GM12878 (cell line): ENCODE measurements around the gene PEX6. TPM values are rescaled to one million over a fixed set of nuclear protein-coding genes. Genes with fewer than 3 reads are reported as not detected.
A peak's percentile ranks its signal among the peaks of the same experiment; 100 is the strongest.

Experiments used
- ATAC-seq: fragments of 200-7000 bp; cut with Tn5 transposase; 3 replicates; pipeline ENCODE4 v1.9.1; 2020; ENCODE audit warnings: mild to moderate bottlenecking, moderate library complexity
- BruUV-seq: library from RNA; stranded (reverse); fragments of 400-500 nt; replicated peaks from 2 replicates; lab custom pipeline; 2021; lab: Mats Ljungman, UMichigan
- CTCF ChIA-PET: fragments of 300-600 bp; sonication (Branson Sonifier 250); formaldehyde crosslinking; extraction: SDS; loops from one replicate; lab custom pipeline; 2021; ENCODE audit warnings: inconsistent platforms; lab: Yijun Ruan, JAX
- POLR2A ChIA-PET: fragments of 350-600 bp; formaldehyde crosslinking; extraction: SDS; loops from one replicate; lab custom pipeline; 2021; ENCODE audit warnings: inconsistent platforms; lab: Charles Lee
- RAD21 ChIA-PET: fragments of 300-600 bp; sonication (Branson Sonifier 250); formaldehyde crosslinking; loops from one replicate; lab custom pipeline; 2023; ENCODE audit warnings: antibody characterized with exemption; ENCODE audit not compliant: unreplicated experiment; lab: Charles Lee
- SMC1A ChIA-PET: fragments of 300-600 bp; sonication (Branson Sonifier 250); formaldehyde crosslinking; loops from one replicate; lab custom pipeline; 2023; ENCODE audit not compliant: unreplicated experiment, uncharacterized antibody; lab: Charles Lee
- DNase-seq: peaks from one replicate; pipeline ENCODE4 v3.0.0-alpha.2; 2011; ENCODE audit warnings: low read depth, low spot score
- FAIRE-seq: peaks from 3 replicates; lab custom pipeline; 2011; peaks lifted over from hg19 to GRCh38; lab: Jason Lieb, UNC
- H2AFZ ChIP-seq: 2 replicates; pipeline ENCODE4 v1.6.0; 2011; ENCODE audit warnings: low read depth, low read length, control low read depth; ENCODE audit not compliant: control insufficient read depth
- H3K27ac ChIP-seq: 2 replicates; pipeline ENCODE4 v1.5.1; 2011; ENCODE audit warnings: control low read depth; ENCODE audit not compliant: control insufficient read depth, insufficient read depth
- H3K27me3 ChIP-seq, 2 experiments: replicated peaks in 1 of 2; 2 replicates each; pipeline versions ENCODE4 v1.6.0 to v1.6.1; 2011; ENCODE audit warnings: low read length in 1 of 2; ENCODE audit not compliant: control insufficient read depth in 2 of 2, insufficient read depth in 2 of 2
- H3K36me3 ChIP-seq, 2 experiments: 2 replicates each; pipeline ENCODE4 v1.5.1; 2011; ENCODE audit warnings: low read length in 1 of 2; ENCODE audit not compliant: control insufficient read depth in 2 of 2, insufficient read depth in 2 of 2
- H3K4me1 ChIP-seq: 2 replicates; pipeline ENCODE4 v1.6.1; 2011; ENCODE audit warnings: mild to moderate bottlenecking, low read length, moderate library complexity, mixed read lengths; ENCODE audit not compliant: control insufficient read depth, insufficient read depth
- H3K4me2 ChIP-seq: 2 replicates; pipeline ENCODE4 v1.6.0; 2011; ENCODE audit warnings: control low read depth; ENCODE audit not compliant: control insufficient read depth, insufficient read depth
- H3K4me3 ChIP-seq: fragments of 200-600 bp; sonication (generic); 2 replicates; pipeline ENCODE4 v1.5.1; 2016
- H3K79me2 ChIP-seq: 2 replicates; pipeline ENCODE4 v1.6.0; 2011; ENCODE audit warnings: low read length; ENCODE audit not compliant: control insufficient read depth, insufficient read depth
- H3K9ac ChIP-seq: 2 replicates; pipeline ENCODE4 v1.8.0; 2011; ENCODE audit warnings: low read length, control low read depth, mixed read lengths; ENCODE audit not compliant: control insufficient read depth, insufficient read depth
- H3K9me3 ChIP-seq: replicated peaks from 3 replicates; pipeline ENCODE4 v1.5.1; 2011; ENCODE audit warnings: mild to moderate bottlenecking, low read length; ENCODE audit not compliant: control insufficient read depth, insufficient read depth
- H4K20me1 ChIP-seq: 2 replicates; pipeline ENCODE4 v1.6.0; 2011; ENCODE audit not compliant: control insufficient read depth, insufficient read depth
- EED ChIP-seq: sonication (generic); IDR thresholded peaks from 2 replicates; pipeline ENCODE4 v1.6.1; 2016; ENCODE audit warnings: antibody characterized with exemption, low read depth
- HDGF ChIP-seq: fragments of 450-650 bp; IDR thresholded peaks from 2 replicates; pipeline ENCODE4 v1.6.1; 2016; ENCODE audit warnings: antibody characterized with exemption
- IKZF2 ChIP-seq, 2 experiments: fragments of 450-650 bp; IDR thresholded peaks; 2 replicates each; pipeline ENCODE4 v1.6.1; 2017; ENCODE audit warnings: mild to moderate bottlenecking in 2 of 2, moderate library complexity in 2 of 2
- NFYA ChIP-seq: IDR thresholded peaks from 2 replicates; pipeline ENCODE4 v1.6.1; 2011; ENCODE audit warnings: low read depth, mild to moderate bottlenecking, low read length, improper control_type of control experiment, borderline replicate concordance
- TCF12 ChIP-seq: IDR thresholded peaks from 2 replicates; pipeline ENCODE4 v1.6.1; 2011; ENCODE audit warnings: low read depth, mild to moderate bottlenecking, low read length
- WRNIP1 ChIP-seq: IDR thresholded peaks from 2 replicates; pipeline ENCODE4 v1.6.1; 2011; ENCODE audit warnings: low read depth, low read length, improper control_type of control experiment, borderline replicate concordance
- WGBS: methylation state at CpG from one replicate; pipeline ENCODE4 v1.1.6; 2016; ENCODE audit warnings: low lambda C conversion rate; ENCODE audit not compliant: insufficient replicate concordance, insufficient coverage; ENCODE audit errors: missing lambda C conversion rate; 5-methylcytosine and 5-hydroxymethylcytosine counted together
- in situ Hi-C: fragments of 300-500 bp; cut with MboI; formaldehyde crosslinking; loops from 9 replicates; pipeline ENCODE4 v1.14.3; 2018; ENCODE audit warnings: mixed read lengths
- intact Hi-C: fragments of 100-400 bp; cut with micrococcal nuclease; formaldehyde crosslinking; loops from one replicate; pipeline ENCODE4 v1.14.2; 2022; ENCODE audit not compliant: unreplicated experiment
- polyA plus RNA-seq, 11 experiments: library from polyadenylated mRNA; depleted of rRNA in 4 of 11; unstranded in 6 of 11; stranded (reverse) in 5 of 11; fragments of >200 nt; fragmentation: Nextera tagmentation in 4 of 11; fragmentation: Illumina TruSeq in 1 of 11; extraction: Ambion mirVana in 4 of 11; extraction: Trizol in 1 of 11; gene quantifications; 1 replicate in 1 of 11; 2 replicates in 10 of 11; pipeline versions ENCODE4 v1.2.1 to v1.2.3, GENCODE V29; 2011 to 2016; ENCODE audit warnings: inconsistent platforms in 2 of 11, missing spikeins in 2 of 11, low read depth in 1 of 11
- total RNA-seq, 4 experiments: library from RNA; depleted of rRNA in 3 of 4; stranded (reverse); fragments of >200 nt in 3 of 4; fragmentation: Illumina TruSeq in 1 of 4; extraction: Trizol in 1 of 4; gene quantifications; 2 replicates each; pipeline versions ENCODE4 v1.2.1 to v1.2.3, GENCODE V29; 2013 to 2021
- TF ChIP-seq, protein P1 (sequence below): fragments of 450-650 bp; IDR thresholded peaks from 2 replicates; pipeline ENCODE4 v1.6.1; 2016; ENCODE audit warnings: mild to moderate bottlenecking, moderate library complexity, borderline replicate concordance

Gene PEX6
- total and polyA plus RNA-seq, 10 of the 15 experiments (the other 5 are each of a cell fraction or from before 2014, with no cell fraction given), result 0.39 to 21.1 (median 7.8) TPM

DNA sequence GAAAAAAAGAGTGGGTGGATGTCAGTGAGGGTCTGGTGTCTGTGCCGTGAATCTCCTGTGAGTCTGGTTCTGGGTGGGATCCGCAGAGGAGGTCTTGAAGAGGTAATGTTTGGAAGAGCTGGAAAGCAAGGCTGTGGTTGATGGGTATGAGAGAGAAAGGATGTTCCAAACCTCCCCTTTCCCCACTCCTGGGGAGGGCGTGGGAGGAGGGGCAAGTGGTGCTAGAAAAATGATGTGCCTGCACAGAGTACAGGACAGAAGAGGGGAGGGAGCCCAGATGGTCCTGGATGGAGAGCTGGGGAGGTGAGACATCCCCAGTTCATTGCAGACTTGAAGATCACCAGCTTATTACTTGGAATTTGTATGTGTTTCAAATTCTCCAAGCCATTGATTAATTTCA lies 46.6 kb downstream of the PEX6 start:
- intact Hi-C loops (no loop called here), in situ Hi-C loops (no loop called here)
- Histone ChIP-seq H4K20me1 (peaks cover 12% of the 10 kb centered on the region), H3K27me3 (no peaks in the 10 kb centered on the region), H3K27ac (peak overlapping the region; percentile 96; the same call in 1 of the 2 replicates), H2AFZ (no peak overlapping the region), H3K4me3 (peak overlapping the region; percentile 93), H3K4me2 (peak overlapping the region; percentile 73), H3K9ac (peak overlapping the region; percentile 83; the same call in 1 of the 2 replicates), H3K4me1 (peaks cover 28% of the 10 kb centered on the region), H3K79me2 (peaks cover 54% of the 10 kb centered on the region), H3K9me3 (no peaks in the 10 kb centered on the region), H3K36me3 (peaks cover 16 to 37% of the 10 kb centered on the region in 2 experiments)
- no peak for ATAC-seq
- no TSS peak for BruUV-seq
- TF ChIP-seq HDGF (peak; percentile 63; the same call in 1 of the 2 replicates), TCF12 (no peak)
- WGBS, result 60% methylated on average over 3 of the region's 3 CpGs
- ChIA-PET SMC1A (interaction anchor here (1.4 kb wide), 1 partner anchor 52 kb away, joined by 3 read pairs; the partner anchor contains the start of gene PPP2R5D), CTCF (interaction anchor here (1.0 kb wide), 1 partner anchor 32 kb away, joined by 3 read pairs; no protein-coding TSS in a partner anchor), POLR2A (interaction anchor here (0.9 kb wide), 1 partner anchor 89 kb away, joined by 3 read pairs; the partner anchor contains the start of gene RRP36), RAD21 (no interaction called here)
- DNase-seq, result no peak
- no peak for FAIRE-seq

DNA sequence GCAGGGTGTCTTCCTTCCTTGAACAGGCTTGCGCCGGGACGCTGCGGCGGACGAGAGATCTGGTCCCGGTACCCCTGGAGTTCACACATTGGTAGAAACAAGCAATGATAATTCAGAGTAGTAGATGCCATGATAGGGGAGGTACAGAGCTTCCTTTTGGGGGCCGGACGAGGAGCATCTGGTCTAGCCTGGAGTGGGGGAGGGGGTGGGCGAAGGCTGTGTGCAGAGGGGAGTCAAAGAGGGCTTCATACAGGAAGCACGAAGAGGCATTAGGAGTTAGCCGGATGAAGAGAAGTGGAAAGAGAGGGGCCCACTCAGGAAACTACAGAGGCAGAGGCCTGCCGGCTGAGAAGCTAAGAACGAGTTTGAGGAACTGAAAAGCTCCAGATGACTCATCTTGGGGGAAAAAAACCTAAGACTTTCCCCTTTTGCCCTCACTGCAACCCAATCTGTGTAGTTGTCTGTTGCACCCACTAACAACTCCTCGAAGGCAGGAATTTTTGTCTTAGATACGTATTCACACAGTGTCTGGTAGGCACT lies 49.1 kb downstream of the PEX6 start:
- Histone ChIP-seq H3K79me2 (peaks cover 45% of the 10 kb centered on the region), H2AFZ (peak overlapping the region; percentile 59; the same call in 1 of the 2 replicates), H4K20me1 (peaks cover 5% of the 10 kb centered on the region), H3K4me1 (peaks cover 22% of the 10 kb centered on the region), H3K27ac (peak overlapping the region; percentile 96), H3K4me2 (peak overlapping the region; percentile 88), H3K27me3 (no peaks in the 10 kb centered on the region), H3K36me3 (peaks cover 3 to 19% of the 10 kb centered on the region in 2 experiments), H3K9ac (peak overlapping the region; percentile 91), H3K9me3 (no peaks in the 10 kb centered on the region), H3K4me3 (peak overlapping the region; percentile 93)
- intact Hi-C loops (loop anchor here (2.0 kb wide), 2 partner anchors 29 to 55 kb away; partner anchors contain the start of gene PPP2R5D), in situ Hi-C loops (no loop called here)
- FAIRE-seq (peak; percentile 94), ATAC-seq (peak; percentile 71), DNase-seq (peak; percentile 97)
- WGBS, result 2% methylated on average over 16 of the region's 16 CpGs
- POLR2A ChIA-PET, result interaction anchor here (0.5 to 3.1 kb wide), 24 partner anchors 15 to 701 kb away, joined by 3 to 32 read pairs (median 5); partner anchors contain the start of genes CUL7, KLC4, KLHDC3 and MEA1
- CTCF ChIA-PET, result interaction anchor here (0.6 to 2.3 kb wide), 10 partner anchors 14 to 454 kb away, joined by 3 to 9 read pairs (median 4); partner anchors contain the start of genes CUL7, PPP2R5D and PTCRA
- RAD21 ChIA-PET, result interaction anchor here (0.6 to 3.8 kb wide), 15 partner anchors 21 to 454 kb away, joined by 3 to 31 read pairs (median 3); partner anchors contain the start of genes CUL7, KLC4, KLHDC3 and MEA1
- BruUV-seq, result no TSS peak
- SMC1A ChIA-PET, result interaction anchor here (1.0 to 3.2 kb wide), 13 partner anchors 10 to 360 kb away, joined by 3 to 13 read pairs (median 3); partner anchors contain the start of genes KLHDC3, MEA1, PEX6 and PPP2R5D
- peak; percentile 94 for TF ChIP-seq EED
- TF ChIP-seq NFYA, result no peak
- no peak for TF ChIP-seq WRNIP1
- TF ChIP-seq IKZF2 (IDR thresholded peaks at IDR 0.05), result peak; percentile 97
- TF ChIP-seq, protein P1, sequence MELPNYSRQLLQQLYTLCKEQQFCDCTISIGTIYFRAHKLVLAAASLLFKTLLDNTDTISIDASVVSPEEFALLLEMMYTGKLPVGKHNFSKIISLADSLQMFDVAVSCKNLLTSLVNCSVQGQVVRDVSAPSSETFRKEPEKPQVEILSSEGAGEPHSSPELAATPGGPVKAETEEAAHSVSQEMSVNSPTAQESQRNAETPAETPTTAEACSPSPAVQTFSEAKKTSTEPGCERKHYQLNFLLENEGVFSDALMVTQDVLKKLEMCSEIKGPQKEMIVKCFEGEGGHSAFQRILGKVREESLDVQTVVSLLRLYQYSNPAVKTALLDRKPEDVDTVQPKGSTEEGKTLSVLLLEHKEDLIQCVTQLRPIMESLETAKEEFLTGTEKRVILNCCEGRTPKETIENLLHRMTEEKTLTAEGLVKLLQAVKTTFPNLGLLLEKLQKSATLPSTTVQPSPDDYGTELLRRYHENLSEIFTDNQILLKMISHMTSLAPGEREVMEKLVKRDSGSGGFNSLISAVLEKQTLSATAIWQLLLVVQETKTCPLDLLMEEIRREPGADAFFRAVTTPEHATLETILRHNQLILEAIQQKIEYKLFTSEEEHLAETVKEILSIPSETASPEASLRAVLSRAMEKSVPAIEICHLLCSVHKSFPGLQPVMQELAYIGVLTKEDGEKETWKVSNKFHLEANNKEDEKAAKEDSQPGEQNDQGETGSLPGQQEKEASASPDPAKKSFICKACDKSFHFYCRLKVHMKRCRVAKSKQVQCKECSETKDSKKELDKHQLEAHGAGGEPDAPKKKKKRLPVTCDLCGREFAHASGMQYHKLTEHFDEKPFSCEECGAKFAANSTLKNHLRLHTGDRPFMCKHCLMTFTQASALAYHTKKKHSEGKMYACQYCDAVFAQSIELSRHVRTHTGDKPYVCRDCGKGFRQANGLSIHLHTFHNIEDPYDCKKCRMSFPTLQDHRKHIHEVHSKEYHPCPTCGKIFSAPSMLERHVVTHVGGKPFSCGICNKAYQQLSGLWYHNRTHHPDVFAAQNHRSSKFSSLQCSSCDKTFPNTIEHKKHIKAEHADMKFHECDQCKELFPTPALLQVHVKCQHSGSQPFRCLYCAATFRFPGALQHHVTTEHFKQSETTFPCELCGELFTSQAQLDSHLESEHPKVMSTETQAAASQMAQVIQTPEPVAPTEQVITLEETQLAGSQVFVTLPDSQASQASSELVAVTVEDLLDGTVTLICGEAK, result no peak
